Ishikawa (cell line): ENCODE data around the gene PPARG.

Source experiments
- CEBPB ChIP-seq: IDR thresholded peaks from 2 replicates; pipeline ENCODE4 v1.6.1; 2012
- CREB1 ChIP-seq: IDR thresholded peaks from 2 replicates; pipeline ENCODE4 v1.6.1; 2012; ENCODE audit warnings: low read depth
- EGR1 ChIP-seq: IDR thresholded peaks from 2 replicates; pipeline ENCODE4 v1.6.1; 2012
- EP300 ChIP-seq: IDR thresholded peaks from 2 replicates; pipeline ENCODE4 v1.6.1; 2012; ENCODE audit warnings: borderline replicate concordance
- FOXM1 ChIP-seq: IDR thresholded peaks from 2 replicates; pipeline ENCODE4 v1.6.1; 2012; ENCODE audit warnings: low read depth, borderline replicate concordance
- NFIC ChIP-seq: IDR thresholded peaks from 2 replicates; pipeline ENCODE4 v1.6.1; 2012
- RAD21 ChIP-seq: IDR thresholded peaks from 2 replicates; pipeline ENCODE4 v1.6.1; 2012; ENCODE audit warnings: low read depth
- TAF1 ChIP-seq: IDR thresholded peaks from 2 replicates; pipeline ENCODE4 v1.6.1; 2012; ENCODE audit warnings: low read depth, mild to moderate bottlenecking
- TCF12 ChIP-seq: IDR thresholded peaks from 2 replicates; pipeline ENCODE4 v1.6.1; 2012; ENCODE audit warnings: low read depth
- TEAD4 ChIP-seq: IDR thresholded peaks from 2 replicates; pipeline ENCODE4 v1.6.1; 2012
- YY1 ChIP-seq: IDR thresholded peaks from 2 replicates; pipeline ENCODE4 v1.6.1; 2012; ENCODE audit warnings: low read depth
- ZBTB7A ChIP-seq: IDR thresholded peaks from 2 replicates; pipeline ENCODE4 v1.6.1; 2012; ENCODE audit warnings: low read depth
- TF ChIP-seq, protein P1 (sequence below): IDR thresholded peaks from 2 replicates; pipeline ENCODE4 v1.6.1; 2012
- TF ChIP-seq, protein P2 (sequence below): IDR thresholded peaks from 2 replicates; pipeline ENCODE4 v1.6.1; 2012; ENCODE audit warnings: low read depth, mild to moderate bottlenecking
- TF ChIP-seq, protein P3 (sequence below): IDR thresholded peaks from 2 replicates; pipeline ENCODE4 v1.6.1; 2012

PPARG gene

GRCh38 chr3:12301031-12301430 is 12.2 kb downstream of the PPARG start:
- no peak for TF ChIP-seq CREB1
- TF ChIP-seq TCF12 = no peak
- no peak for TF ChIP-seq FOXM1
- no peak for TF ChIP-seq CEBPB
- TF ChIP-seq EP300 = no peak
- no peak for TF ChIP-seq TAF1
- TF ChIP-seq NFIC = no peak
- TF ChIP-seq ZBTB7A = no peak
- no peak for TF ChIP-seq TEAD4
- TF ChIP-seq, protein P1, sequence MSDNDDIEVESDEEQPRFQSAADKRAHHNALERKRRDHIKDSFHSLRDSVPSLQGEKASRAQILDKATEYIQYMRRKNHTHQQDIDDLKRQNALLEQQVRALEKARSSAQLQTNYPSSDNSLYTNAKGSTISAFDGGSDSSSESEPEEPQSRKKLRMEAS = no peak
- TF ChIP-seq, protein P2, sequence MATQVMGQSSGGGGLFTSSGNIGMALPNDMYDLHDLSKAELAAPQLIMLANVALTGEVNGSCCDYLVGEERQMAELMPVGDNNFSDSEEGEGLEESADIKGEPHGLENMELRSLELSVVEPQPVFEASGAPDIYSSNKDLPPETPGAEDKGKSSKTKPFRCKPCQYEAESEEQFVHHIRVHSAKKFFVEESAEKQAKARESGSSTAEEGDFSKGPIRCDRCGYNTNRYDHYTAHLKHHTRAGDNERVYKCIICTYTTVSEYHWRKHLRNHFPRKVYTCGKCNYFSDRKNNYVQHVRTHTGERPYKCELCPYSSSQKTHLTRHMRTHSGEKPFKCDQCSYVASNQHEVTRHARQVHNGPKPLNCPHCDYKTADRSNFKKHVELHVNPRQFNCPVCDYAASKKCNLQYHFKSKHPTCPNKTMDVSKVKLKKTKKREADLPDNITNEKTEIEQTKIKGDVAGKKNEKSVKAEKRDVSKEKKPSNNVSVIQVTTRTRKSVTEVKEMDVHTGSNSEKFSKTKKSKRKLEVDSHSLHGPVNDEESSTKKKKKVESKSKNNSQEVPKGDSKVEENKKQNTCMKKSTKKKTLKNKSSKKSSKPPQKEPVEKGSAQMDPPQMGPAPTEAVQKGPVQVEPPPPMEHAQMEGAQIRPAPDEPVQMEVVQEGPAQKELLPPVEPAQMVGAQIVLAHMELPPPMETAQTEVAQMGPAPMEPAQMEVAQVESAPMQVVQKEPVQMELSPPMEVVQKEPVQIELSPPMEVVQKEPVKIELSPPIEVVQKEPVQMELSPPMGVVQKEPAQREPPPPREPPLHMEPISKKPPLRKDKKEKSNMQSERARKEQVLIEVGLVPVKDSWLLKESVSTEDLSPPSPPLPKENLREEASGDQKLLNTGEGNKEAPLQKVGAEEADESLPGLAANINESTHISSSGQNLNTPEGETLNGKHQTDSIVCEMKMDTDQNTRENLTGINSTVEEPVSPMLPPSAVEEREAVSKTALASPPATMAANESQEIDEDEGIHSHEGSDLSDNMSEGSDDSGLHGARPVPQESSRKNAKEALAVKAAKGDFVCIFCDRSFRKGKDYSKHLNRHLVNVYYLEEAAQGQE = no peak
- no peak for TF ChIP-seq YY1
- no peak for TF ChIP-seq RAD21
- no peak for TF ChIP-seq EGR1
- TF ChIP-seq, protein P3, sequence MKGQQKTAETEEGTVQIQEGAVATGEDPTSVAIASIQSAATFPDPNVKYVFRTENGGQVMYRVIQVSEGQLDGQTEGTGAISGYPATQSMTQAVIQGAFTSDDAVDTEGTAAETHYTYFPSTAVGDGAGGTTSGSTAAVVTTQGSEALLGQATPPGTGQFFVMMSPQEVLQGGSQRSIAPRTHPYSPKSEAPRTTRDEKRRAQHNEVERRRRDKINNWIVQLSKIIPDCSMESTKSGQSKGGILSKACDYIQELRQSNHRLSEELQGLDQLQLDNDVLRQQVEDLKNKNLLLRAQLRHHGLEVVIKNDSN = no peak

DNA sequence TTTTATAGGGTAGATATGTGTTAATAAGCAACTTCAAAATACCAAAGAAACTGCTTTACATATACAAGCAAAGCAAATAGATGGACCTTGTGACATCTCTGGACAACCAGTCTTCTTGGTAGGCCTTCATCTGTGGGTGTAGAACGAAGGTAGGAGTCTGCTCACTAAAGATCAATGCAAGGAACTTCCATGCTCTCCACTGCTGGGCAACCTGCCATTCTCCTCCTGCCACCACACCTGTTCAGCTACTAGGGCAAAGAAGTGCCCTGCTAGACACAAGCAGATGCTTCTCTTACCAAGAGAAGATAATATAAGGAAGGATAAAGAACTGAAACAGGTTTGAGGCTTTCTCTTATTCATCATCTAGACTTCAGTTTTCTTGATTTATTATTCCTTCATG is 12.6 kb downstream of the PPARG start:
- TF ChIP-seq ZBTB7A = no peak
- TF ChIP-seq CREB1 = no peak
- TF ChIP-seq RAD21 = no peak
- no peak for TF ChIP-seq NFIC
- TF ChIP-seq YY1 = no peak
- no peak for TF ChIP-seq FOXM1
- no peak for TF ChIP-seq TCF12
- TF ChIP-seq, protein P1 = no peak
- TF ChIP-seq TAF1 = no peak
- TF ChIP-seq, protein P2 = no peak

DNA sequence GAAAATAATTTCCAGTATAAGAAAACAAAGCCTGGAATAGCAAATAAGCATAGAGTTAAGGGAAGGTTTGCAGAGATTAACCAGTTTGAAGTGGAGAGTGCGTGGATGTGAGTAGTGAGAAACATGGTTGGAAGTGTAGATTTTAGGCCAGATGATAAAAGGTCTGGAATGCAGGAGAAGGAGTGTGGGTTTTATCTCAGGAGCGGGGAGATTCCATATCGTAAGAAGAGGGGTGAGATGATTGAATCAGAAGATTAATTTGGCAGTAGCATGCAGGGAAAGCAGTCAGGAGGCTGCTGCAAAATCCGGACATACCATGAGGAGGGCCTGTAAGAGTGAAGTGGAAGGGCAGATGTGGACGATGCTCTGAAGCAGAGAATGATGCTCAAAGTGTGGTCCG is 13.7 kb downstream of the PPARG start:
- TF ChIP-seq RAD21 (no peak), YY1 (no peak), EP300 (no peak), FOXM1 (no peak), TAF1 (no peak), NFIC (no peak), ZBTB7A (no peak), TEAD4 (no peak), CEBPB (no peak), CREB1 (no peak), TCF12 (no peak), EGR1 (no peak)
- TF ChIP-seq, protein P3 = no peak
- TF ChIP-seq, protein P1 = no peak
- TF ChIP-seq, protein P2 = no peak

- TF ChIP-seq ZBTB7A = no peak
- no peak for TF ChIP-seq TCF12
- TF ChIP-seq EP300 = no peak
- TF ChIP-seq, protein P3 = no peak
- no peak for TF ChIP-seq FOXM1
- TF ChIP-seq CREB1 = no peak
- no peak for TF ChIP-seq EGR1
- TF ChIP-seq, protein P1 = no peak
- no peak for TF ChIP-seq RAD21
- TF ChIP-seq TAF1 = no peak
- TF ChIP-seq NFIC = no peak
- TF ChIP-seq YY1 = no peak
- no peak for TF ChIP-seq TEAD4
- TF ChIP-seq CEBPB = no peak
- TF ChIP-seq, protein P2 = no peak
Measured at GRCh38 chr3:12303534-12303933, 14.7 kb downstream of the PPARG start.
